GM21825 (cell line): ENCODE measurements around the gene MPDZ.

Source experiments
- ATAC-seq: cut with Tn5 transposase; IDR thresholded peaks from one replicate; pipeline ENCODE4 v1.9.1; 2021; ENCODE audit warnings: mild to moderate bottlenecking, moderate library complexity; ENCODE audit not compliant: unreplicated experiment

Gene MPDZ, protein sequence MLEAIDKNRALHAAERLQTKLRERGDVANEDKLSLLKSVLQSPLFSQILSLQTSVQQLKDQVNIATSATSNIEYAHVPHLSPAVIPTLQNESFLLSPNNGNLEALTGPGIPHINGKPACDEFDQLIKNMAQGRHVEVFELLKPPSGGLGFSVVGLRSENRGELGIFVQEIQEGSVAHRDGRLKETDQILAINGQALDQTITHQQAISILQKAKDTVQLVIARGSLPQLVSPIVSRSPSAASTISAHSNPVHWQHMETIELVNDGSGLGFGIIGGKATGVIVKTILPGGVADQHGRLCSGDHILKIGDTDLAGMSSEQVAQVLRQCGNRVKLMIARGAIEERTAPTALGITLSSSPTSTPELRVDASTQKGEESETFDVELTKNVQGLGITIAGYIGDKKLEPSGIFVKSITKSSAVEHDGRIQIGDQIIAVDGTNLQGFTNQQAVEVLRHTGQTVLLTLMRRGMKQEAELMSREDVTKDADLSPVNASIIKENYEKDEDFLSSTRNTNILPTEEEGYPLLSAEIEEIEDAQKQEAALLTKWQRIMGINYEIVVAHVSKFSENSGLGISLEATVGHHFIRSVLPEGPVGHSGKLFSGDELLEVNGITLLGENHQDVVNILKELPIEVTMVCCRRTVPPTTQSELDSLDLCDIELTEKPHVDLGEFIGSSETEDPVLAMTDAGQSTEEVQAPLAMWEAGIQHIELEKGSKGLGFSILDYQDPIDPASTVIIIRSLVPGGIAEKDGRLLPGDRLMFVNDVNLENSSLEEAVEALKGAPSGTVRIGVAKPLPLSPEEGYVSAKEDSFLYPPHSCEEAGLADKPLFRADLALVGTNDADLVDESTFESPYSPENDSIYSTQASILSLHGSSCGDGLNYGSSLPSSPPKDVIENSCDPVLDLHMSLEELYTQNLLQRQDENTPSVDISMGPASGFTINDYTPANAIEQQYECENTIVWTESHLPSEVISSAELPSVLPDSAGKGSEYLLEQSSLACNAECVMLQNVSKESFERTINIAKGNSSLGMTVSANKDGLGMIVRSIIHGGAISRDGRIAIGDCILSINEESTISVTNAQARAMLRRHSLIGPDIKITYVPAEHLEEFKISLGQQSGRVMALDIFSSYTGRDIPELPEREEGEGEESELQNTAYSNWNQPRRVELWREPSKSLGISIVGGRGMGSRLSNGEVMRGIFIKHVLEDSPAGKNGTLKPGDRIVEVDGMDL (N-terminal part only)

DNA sequence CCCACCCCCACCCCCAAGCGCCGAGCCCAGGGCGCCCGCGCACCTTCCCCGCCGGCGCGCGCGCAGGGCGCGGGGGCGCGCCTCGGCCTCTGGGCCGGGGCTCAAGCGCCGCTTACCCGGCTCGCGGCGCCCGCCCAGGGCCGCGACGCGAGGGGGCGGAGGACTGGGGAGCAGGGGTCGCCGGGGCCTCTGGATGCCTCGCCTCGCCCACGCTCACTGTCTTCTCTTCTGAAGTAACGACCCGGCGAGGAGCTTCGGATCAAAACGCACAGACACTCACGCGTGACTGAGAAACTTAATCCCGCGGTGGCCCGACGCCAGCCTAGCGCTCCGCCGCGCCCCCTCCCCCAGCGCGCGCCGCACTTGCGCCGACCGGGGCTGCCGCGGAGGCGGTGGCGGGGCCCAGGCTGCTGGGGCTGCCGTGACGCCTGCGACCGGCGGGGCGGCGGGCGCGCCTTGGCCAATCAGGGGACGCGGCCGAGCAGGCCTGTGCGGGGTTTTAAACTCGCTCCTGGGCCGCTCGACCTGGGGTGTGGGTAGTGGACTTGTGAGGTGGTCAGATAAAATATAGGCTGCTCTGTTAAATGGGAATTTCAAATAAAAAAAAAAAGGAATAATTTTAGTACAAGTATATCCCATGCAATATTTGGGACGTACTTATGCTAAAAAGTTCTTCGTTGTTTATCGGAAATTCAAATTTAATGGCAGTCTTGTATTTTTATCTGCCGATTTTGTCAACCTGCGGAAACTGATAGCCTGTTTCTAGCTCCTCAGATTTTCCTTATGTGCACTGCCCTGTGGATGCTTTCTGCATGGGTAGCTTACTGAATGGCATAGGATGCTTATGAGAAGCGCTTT is at the start of gene MPDZ:
Gene MPDZ (minus strand): TSS at position 409 of the 858 bp plus-strand sequence. CDS start 29,377 bp downstream, outside the sequence.
- no peak for ATAC-seq

DNA sequence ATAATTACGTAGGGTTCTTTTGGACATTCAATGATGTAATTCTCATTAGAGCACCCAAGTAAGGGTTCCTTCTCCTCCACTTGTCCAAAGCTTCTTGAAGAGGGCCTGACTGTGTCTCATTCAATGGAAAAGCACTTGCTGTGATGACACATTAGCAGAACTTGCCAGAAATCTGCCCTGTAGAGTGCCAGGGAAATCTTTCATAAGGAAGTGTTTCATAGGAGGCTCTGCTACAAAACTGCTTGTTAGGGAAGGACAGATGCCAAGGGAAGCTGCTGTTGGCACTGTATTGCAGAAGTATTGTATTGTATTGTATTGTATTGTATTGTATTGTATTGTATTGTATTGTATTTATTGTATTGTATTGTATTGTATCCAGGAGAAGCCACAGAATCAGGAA is 45.5 kb upstream of the MPDZ start:
- no peak for ATAC-seq

DNA sequence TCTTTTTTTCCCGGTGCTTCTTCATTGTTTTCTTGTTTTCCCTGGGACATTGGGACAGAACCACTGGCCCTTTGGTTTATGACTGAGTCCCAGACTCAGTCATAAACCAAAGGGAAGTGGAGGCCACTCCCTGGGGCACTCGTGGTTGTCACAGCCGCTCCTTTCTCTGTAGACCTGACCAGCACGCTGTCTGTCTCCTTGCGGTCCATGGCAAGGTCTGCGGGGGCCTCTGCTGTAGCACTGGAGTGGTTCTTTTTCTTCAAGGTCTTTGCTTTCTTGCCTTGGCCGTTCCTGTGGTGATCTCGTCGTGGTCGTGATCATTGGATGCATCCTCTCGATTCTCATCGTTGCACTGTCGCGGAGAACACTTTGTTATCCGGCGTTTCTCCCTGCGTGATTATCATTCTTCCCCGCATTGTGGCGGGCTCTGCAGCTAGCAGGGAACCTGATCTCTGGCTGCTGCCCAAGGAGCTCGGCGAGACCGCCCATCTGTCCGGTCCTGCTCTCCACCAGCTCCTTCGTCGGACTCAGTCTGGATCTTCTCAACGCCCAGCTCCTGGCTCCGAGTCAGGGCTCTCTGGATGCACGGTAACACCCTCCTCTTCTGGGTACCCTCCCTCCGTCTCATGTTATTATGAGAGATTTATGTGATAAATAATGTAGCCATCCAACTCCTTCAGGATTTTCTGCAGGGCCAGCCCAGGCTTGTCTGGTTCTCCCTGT is 43.5 kb upstream of the MPDZ start:
- no peak for ATAC-seq

DNA sequence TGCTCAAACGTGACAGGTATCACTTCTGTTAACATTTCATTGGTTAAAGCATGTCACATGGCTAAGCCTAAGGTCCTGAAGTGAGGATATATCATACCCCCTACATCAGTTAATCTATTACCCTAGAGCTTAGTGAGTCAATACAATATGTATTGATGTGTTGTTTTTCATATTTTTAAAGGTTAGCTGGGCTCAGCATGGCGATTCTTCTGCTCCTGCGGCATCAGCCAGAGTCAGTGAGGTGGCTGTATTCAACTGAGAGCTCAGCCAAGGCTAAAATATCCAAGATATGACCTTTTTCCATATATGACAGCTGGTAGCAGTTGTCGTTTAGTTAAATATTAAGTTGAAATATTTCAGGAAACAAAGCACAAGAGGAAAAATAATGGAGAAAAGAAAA is 38.5 kb upstream of the MPDZ start:
- no peak for ATAC-seq

DNA sequence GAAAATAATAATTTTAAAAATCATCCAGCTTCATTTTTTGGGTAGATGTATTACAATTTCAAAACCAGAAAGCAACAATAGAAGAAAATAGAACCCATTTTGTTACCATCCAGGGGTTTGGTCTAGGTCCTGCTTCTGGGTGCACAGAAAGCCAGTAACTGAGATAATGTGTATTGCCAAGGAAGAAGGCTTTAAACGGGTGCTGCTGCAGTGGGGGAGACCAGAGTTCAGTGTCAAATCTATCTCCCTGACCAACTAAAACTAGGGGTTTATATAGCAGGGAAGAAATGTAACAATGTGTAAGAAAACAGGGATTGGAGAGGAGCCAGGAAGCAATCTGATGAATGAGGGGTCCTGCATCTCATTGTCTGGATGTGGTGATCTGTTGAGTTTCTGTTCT is 17.5 kb upstream of the MPDZ start:
- no peak for ATAC-seq

DNA sequence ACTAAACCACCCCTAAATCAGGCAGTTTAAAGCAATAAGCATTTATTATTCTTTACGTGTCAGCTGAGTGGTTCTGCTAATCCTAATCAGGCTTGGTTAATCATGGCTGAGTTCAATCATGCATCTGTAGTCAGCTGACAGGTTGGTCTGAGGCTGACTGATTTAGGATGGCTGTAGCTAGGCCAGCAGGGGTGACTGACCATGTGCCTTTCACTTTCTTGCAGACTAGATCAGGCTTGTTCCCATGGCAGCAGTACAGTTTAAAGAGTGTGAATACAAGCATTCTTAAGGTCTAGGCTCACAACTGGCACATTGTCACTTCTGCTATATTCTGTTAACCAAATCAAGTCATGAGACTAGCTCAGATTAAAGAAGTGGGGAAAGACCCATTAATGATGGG is 16.1 kb upstream of the MPDZ start:
- no peak for ATAC-seq

DNA sequence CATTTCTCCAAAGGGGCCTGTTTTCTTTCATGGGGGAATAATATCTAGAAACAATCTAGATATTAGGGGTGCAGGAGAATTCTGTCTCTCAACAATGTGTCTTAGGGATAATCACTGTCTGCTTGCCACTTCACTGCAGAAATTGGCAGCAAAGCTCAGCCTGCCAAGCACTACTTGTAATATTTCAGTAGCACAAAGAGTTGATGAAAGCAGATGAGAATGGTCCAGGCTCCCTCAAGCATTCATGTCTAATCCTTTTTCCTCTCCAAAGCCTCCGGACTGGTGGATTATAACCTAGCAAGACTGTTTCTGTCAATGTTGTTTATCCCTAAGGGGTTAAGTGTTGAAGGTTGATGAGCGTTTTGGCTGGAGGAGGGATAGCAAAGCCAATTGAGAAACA is 13.3 kb upstream of the MPDZ start:
- no peak for ATAC-seq

DNA sequence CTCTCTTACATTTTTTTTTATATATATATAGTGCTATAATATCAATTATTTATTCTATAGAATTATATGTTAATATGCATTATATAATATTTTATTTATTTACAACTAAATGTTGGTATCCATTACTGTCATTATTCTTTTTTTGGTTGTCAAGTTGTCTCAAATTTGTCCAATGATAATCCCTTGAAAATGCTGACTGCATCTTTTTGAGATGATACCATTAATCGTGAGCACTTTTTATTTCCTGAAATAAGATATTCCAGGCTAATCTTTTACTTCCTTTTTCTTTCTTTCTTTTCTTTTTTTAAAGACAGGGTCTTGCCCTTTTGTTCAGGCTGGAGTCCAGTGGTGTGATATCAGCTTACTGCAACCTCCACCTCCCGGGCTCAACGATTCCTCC is 12.7 kb upstream of the MPDZ start:
- ATAC-seq, result no peak

DNA sequence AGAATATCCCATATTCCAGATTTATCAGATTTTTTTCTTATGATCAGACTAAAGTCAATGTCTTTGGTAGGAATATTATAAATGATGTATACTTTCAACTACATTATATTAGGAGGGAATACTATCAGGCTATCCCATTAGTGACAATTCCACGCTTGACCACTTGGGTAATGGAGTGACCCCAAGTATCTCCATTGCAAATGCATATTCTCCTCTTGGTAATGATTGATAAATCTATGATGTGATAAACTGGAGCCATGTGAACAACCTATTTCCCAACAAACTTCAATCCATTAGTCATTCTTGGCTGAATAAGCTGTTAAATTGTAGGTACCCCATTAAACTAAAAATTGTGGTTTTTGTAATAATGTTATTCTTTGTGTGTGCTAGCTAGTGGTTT is 12.2 kb upstream of the MPDZ start:
- no peak for ATAC-seq

DNA sequence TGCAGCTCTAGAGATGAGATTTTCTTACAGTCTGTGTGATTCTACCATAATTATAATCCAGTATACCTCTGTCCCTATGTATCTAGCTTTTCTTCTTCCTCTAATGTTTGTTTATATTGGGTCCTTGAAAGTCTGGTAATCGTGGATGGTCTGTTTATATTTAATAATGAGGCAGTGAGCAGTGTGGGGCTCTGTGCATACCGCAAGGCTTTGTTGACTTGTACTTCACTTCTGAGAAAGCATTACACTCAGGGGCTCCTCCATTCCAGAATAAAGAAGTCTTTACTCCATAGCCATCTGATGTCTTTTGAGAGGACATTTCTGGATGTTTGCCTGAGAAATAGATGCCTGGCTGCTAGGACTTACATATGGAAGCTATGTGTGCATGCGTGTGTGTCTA is 4.5 kb upstream of the MPDZ start:
- no peak for ATAC-seq

DNA sequence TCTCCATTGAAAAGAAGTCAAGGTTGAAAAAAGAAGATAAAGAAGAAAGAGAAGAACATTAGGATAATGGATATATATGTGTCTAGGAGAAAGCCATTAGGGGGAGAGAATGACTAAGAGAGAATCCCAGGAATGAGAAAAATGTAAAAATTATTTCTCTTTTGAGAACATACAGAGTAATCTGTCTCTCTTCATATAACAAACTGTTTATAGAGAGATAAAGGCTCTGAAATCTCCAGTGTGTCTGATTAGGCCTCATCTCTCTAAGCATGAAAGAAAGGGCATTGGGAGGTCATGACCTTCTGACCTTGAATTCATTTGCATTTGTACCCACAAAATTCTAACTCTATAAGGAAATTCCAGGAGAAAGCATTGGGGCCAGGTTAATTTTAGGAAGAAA is 3.5 kb upstream of the MPDZ start:
- ATAC-seq, result no peak

DNA sequence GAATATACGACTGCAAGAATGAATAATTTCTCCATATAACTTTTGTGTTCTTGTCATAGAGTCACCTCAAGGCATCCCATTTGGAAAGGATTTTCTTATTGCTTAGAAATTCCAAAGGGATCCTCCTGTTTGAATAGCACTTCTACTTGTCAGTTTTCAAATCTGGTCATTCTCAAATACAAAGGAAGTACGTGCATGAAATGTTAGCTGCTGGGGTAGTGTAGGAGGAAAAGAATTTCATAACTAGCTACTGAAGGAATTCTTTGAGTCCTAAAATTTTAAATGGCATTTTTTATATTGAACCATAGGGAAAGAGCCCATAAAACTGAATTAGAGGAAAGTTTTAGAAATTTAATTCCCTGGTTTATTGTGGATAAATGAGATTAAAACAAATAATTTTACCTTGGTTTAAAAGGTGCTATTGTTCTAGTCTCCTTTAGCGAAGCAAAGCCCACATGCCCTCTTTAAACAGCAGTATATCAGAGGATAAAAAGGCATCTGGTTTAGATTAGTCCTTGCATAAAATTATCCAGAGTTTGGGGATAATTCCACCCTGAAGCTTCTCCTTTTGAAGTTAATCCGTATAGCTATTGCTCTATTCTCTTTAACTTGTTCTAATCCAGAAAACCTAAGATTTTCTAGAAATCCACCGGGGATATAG is 2.0 kb upstream of the MPDZ start:
- ATAC-seq, result no peak

DNA sequence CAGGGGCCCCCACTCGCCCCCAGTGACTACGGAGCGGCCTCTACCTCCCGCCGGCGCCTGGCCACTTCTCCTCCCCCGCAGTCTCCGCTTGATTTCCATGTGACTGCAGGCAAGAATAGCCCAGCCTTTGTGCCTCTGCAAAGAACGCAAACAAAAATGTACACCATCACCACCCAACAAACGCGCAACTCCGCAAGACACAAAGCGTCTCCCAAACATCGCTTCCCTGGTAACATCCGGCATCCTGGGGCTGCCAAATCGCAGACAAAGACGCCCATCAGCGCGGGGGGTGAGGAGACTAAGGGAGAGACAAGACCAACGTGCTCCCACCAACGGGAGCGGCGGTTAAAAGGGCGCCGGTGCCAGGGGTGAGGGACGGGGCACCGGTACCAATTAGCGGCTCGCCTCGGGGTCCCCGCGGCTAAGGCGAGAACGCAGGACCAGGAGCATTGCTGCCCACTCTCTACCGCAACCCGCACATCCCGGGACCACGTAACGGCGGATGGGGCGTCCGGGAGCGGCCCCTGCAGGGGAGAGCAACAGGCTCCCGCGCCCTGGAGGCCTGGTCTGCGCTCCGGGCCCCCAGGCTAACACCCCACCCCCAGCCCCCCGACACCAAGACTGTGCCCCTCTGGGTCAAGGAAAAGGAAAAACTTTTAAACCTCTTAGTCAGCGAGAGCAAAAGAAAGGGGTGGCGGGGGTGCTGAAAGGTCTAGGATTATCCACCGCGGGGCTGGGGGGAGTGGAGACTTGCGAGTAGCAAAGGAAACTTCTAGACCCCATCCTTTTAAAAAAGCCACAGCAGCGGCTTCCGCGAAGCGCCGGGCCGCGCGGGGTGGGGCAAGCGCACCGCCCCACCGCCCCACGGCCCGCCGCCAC is 885 bp downstream of the MPDZ start:
- ATAC-seq, result no peak

DNA sequence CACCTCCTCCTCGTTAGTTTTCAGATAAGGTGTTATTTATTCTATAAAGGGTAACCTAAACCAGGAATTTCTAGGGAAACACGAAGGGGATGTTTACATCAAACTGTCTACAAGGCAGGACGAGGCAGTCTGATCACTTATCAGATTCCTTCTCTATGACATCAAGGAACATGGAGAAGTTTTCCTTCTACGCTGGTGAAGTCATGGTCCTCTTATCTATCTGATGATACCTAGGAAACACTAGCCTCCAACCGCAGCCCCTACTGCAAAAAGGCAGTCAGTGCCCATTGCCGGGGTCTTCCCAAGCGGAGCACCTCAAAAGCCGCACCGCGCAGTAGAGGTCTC is 1.5 kb downstream of the MPDZ start:
- no peak for ATAC-seq

DNA sequence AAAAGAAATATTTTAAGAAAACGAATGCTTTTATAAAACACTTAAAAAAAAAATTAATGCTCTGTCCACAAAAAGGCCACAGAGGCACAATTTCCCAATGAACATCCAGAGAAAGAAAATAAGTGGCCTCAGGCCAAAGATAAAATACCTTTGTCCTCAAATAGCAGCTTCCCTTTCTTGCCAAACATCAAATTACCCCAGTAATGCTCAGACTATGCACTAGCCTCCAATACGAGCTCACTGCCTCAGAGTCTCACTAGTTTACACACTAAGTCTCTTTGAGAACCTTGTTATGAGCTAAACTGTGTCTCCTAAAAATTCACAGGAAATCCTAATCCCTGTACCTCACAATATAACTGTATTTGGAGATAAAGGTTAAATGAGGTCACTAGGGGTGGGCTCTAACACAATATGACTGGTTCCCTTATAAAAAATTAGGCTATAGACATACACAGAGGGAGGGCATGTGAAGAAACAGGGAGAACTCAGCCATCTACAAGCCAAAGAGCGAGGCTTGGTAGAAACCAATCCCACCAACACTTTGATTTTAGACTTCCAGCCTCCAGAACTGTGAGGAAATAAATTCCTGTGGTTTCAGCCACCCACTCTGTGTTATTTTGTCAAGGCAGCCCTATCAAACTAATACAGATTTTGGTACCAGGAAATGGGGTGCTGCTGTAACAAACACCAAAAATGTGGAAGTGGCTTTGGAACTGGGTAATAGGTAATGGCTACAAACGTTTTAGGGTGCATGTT is 4.4 kb downstream of the MPDZ start:
- ATAC-seq, result no peak

DNA sequence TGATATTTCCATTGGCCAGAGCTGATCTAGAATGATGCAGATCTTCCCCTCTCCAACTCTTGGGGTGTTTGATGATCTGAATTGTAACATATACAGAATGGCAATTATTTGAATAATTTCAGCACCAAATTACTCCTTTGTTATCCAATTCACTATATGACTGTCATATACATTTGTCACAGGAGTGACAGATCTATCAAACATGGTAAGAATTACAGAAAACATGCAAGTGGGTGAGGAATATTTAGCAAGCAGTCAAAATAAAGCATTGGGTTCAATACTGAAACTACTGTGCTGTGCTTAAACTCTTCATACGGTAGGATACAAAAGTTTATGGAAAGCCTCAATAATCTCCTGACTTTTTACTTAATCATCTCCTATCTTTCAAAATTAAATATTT is 8.8 kb downstream of the MPDZ start:
- ATAC-seq, result no peak

DNA sequence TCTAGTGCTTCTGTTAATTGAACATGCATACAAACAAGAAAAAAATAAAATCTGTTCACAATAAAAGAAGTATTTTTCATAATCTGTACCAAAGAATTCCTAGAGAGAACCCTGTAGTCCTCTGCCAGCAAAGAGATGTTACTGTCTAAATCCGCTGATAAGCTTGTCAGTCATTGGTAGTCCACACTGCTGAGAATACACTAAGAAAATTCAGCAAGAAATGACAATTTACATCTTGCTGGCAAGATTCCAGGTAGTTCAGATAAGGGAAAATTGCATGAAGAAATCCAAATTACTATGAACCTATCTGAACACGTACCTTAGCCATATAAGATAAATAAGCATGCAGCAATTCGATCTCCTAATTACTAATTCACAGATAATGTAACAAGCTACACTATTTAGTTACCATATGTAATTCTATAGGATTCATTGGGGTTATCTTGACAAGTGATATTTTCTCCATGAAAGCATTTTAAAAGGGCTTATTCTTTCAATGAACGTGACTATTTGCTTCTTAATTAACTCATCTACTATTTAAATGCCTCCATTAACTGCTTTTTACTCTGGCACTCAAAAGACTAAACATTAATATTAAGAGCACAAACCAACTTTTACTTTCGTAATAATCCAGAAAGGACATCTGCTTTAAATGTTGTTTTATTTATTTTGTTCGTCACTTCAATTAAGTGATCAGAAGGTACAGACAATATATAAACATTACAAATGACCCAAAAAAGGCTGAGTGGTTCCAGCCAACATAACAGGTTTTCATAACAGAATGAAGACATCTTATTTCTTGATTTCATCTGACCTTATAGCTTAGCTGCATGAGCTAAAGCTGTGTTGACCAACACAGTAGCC is 9.7 kb downstream of the MPDZ start:
- no peak for ATAC-seq
